Left ventricle myocardium inferior (tissue), 1 donor: ENCODE measurements around the gene BAAT. TPM values are rescaled to one million over a fixed set of nuclear protein-coding genes. Genes with fewer than 3 reads are reported as not detected.
"Not testable (repeated sequence)": the region's sequence is repeated elsewhere in the genome, so short reads cannot be mapped to it uniquely, and the experiment has no call there.

Experiments
- DNase-seq: peaks from one replicate; pipeline ENCODE4 v3.0.0-alpha.2; 2020
- H3K27ac ChIP-seq: fragments of 200-600 bp; replicated peaks from 2 replicates; pipeline ENCODE4 v1.8.0; 2021
- H3K27me3 ChIP-seq: fragments of 200-600 bp; 2 replicates; pipeline ENCODE4 v1.8.0; 2021; ENCODE audit warnings: low read depth
- H3K36me3 ChIP-seq: fragments of 200-600 bp; 2 replicates; pipeline ENCODE4 v1.8.0; 2021
- H3K4me1 ChIP-seq: fragments of 200-600 bp; 2 replicates; pipeline ENCODE4 v1.8.0; 2021
- H3K4me3 ChIP-seq: fragments of 200-600 bp; 2 replicates; pipeline ENCODE4 v1.8.0; 2021; ENCODE audit warnings: mild to moderate bottlenecking, moderate library complexity
- H3K9me3 ChIP-seq: fragments of 200-600 bp; replicated peaks from 2 replicates; pipeline ENCODE4 v1.8.0; 2021
- CTCF ChIP-seq: fragments of 200-600 bp; IDR thresholded peaks from 2 replicates; pipeline ENCODE4 v1.8.0; 2021; ENCODE audit warnings: antibody characterized with exemption, mild to moderate bottlenecking, borderline replicate concordance
- intact Hi-C: fragments of 100-400 bp; cut with micrococcal nuclease; formaldehyde crosslinking; loops from one replicate; pipeline ENCODE4 v1.11.0; 2022
- long read RNA-seq: library from polyadenylated mRNA; unstranded; transcript quantifications from one replicate; pipeline ENCODE4 v2.0.0, GENCODE V29; 2021
- total RNA-seq: library from RNA; stranded (reverse); fragmentation: NEBNext Ultra II Directional; extraction: Animal tissue kit (Norgen Biotek cat#: 25700); gene quantifications from one replicate; pipeline ENCODE4 v1.2.1, GENCODE V29; 2021
- donor health status: DM: no; HTN: yes; CAD: no; lungs with severe emphysema.

The BAAT gene
- not detected for total RNA-seq
- long read RNA-seq = 0 reads

- peaks cover 18% of the 10 kb centered on the region for H3K9me3 ChIP-seq
- DNase-seq, H3K27ac ChIP-seq, H3K4me1 ChIP-seq, H3K27me3 ChIP-seq, intact Hi-C loops, H3K4me3 ChIP-seq: not testable (repeated sequence)
- H3K36me3 ChIP-seq = peaks cover 17% of the 10 kb centered on the region
Observed at GRCh38 chr9:101384873-101385536, at the start of gene BAAT. TSS of gene BAAT (minus strand) at chr9:101385006. CDS start at chr9:101371404, 13,602 bp downstream.

DNA sequence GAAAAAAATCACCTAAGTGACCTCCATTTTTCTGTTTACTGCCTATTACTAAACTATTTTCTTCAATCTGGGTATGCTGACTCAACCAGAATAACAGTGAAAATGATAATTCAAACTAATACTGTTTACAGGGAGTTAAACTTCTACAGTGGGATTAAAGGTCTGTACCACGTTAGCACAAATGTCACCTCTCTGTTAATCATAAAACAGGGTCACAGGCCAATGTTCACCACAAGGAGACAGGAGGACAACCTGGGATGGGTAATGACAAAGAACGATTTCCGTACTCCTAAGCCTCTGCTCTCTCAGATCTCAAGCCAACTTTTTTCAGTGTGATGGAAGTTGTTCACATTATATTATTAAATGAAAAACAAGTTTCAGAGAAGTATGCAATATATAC is 48.4 kb upstream of the BAAT start:
- intact Hi-C loops = no loop called here
- no peak for TF ChIP-seq CTCF
- Histone ChIP-seq H3K27me3 (no peaks in the 10 kb centered on the region), H3K4me1 (peaks cover 18% of the 10 kb centered on the region), H3K36me3 (no peaks in the 10 kb centered on the region), H3K9me3 (no peaks in the 10 kb centered on the region), H3K27ac (no peak overlapping the region), H3K4me3 (no peak overlapping the region)
- DNase-seq = no peak

DNA sequence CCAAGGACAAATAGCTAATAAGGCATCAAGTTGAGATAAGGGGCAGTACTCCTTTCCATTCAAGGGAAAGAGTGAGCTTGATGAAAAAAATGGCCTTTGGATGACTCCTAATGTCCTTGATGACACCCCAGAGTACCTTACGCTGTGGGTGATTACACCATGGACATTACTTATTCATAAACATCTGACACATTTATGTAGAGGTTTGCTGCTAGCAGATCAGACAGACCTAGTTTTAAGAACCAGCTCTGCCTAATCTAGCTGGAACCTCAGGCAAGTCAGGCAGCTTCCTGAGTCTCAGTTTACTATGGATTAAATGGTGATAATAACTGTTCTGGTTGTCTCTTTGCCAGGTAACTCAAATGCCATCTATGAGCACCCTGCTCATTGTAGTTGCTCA is 47.9 kb upstream of the BAAT start:
- Histone ChIP-seq H3K4me1 (peaks cover 14% of the 10 kb centered on the region), H3K4me3 (no peak overlapping the region), H3K27me3 (no peaks in the 10 kb centered on the region), H3K9me3 (no peaks in the 10 kb centered on the region), H3K27ac (no peak overlapping the region), H3K36me3 (no peaks in the 10 kb centered on the region)
- TF ChIP-seq CTCF = no peak
- no peak for DNase-seq
- intact Hi-C loops = no loop called here

GRCh38 chr9:101432171-101432570 is 47.4 kb upstream of the BAAT start:
- Histone ChIP-seq H3K36me3 (no peaks in the 10 kb centered on the region), H3K4me3 (no peak overlapping the region), H3K27ac (no peak overlapping the region), H3K27me3 (no peaks in the 10 kb centered on the region), H3K4me1 (peaks cover 10% of the 10 kb centered on the region), H3K9me3 (no peaks in the 10 kb centered on the region)
- TF ChIP-seq CTCF = no peak
- no peak for DNase-seq
- intact Hi-C loops = no loop called here

GRCh38 chr9:101429736-101430135 is 44.9 kb upstream of the BAAT start:
- intact Hi-C loops = no loop called here
- Histone ChIP-seq H3K4me3 (no peak overlapping the region), H3K4me1 (peaks cover 5% of the 10 kb centered on the region), H3K27ac (no peak overlapping the region), H3K27me3 (no peaks in the 10 kb centered on the region), H3K36me3 (no peaks in the 10 kb centered on the region), H3K9me3 (no peaks in the 10 kb centered on the region)
- DNase-seq = no peak
- TF ChIP-seq CTCF = no peak

DNA sequence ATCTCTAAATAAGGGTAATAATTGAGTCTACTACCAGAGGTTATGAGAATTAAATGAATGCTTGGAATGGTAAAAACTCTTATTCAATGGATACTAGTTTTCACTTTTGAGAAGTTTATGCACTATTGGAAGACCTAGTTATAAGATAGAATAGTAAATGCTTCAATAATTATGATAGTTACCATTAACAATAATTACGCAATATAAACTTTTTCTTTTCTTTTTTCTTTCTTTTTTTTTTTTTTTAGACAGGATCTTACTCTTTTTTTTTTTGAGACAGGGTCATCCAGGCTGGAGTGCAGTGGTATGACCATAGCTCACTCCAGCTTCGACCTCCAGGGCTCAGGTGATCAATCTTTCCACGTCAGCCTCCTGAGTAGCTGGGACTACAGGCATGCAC is 44.1 kb upstream of the BAAT start:
- intact Hi-C loops = no loop called here
- Histone ChIP-seq H3K36me3 (no peaks in the 10 kb centered on the region), H3K4me1 (peaks cover 5% of the 10 kb centered on the region), H3K27ac (no peak overlapping the region), H3K4me3 (no peak overlapping the region), H3K27me3 (no peaks in the 10 kb centered on the region), H3K9me3 (no peaks in the 10 kb centered on the region)
- TF ChIP-seq CTCF = no peak
- no peak for DNase-seq
